SHP77 (cell line): ENCODE data around the gene CCDC77.

ENCODE experiments used
- DNase-seq, 2 experiments: peaks; one replicate each; lab custom pipeline; 2025; lab: John Stamatoyannopoulos, UW

Gene CCDC77

GRCh38 chr12:452667-453210 lies 51.3 kb downstream of the CCDC77 start:
- no peak for DNase-seq

DNA sequence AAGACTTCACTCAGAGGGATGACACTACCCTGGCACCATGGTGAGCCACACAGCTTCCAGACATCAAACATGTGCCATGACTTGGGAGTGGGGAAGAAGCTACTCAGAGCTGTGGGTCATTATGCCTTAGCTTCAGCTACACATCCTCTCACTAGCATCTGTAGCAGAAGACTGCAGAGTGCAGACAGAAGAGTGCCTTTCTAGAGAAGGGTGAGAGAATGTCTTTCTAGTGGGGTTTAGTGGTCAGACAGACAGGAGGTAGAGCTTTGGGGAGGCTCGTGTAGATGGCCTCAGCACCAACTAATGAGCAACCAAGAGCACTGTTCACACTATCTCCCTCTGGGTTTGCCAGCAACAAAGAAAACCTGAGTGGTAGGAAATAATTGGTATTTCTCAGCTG lies 53.4 kb downstream of the CCDC77 start:
- DNase-seq, result no peak

DNA sequence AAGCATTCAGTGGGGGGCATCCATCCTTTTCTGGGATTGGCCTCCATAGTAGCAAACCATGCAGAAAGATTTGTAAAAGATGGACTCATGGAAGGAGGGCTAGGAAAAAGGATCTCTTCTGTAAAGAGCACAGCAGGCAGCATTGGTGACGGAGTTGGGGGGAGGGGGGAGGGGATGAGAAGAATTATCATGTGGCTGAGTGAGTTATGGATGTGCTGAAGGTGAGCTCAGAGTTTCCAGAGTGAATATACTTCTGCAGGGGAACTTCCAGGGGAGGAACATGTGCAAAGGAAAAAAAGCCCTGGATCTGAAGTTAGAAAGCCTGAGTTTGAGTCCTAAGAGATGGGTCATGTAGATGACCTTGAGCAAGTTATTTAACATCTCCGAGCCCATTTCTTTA lies 54.4 kb downstream of the CCDC77 start:
- DNase-seq, result no peak

DNA sequence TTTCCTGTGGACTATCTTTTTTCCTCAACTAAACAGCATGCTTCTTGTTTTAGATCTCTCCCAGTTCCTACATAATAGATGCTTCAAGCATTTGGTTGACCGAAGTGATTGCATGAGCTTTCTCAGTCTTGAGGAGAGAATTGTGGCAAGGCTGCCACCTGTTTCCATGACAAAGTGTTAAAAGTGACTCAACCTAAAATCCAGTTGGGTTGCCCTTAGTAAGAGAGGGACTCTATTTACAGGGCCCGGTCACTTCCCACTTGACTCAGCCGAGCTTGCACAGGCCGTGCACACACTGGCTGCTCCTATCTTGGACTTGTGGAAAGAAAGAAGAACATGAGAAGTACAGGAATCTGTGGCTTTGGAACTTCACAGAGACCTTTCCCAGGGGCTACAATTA lies 56.2 kb downstream of the CCDC77 start:
- DNase-seq, result no peak

- no peak for DNase-seq
Measured at GRCh38 chr12:459050-459429, 57.6 kb downstream of the CCDC77 start.

GRCh38 chr12:459430-460258 lies 58.2 kb downstream of the CCDC77 start, which contains the start of gene B4GALNT3:
Gene B4GALNT3, plus strand, starts transcription at chr12:459939. Its CDS starts 438 bp downstream, at chr12:460377.
- no peak for DNase-seq

DNA sequence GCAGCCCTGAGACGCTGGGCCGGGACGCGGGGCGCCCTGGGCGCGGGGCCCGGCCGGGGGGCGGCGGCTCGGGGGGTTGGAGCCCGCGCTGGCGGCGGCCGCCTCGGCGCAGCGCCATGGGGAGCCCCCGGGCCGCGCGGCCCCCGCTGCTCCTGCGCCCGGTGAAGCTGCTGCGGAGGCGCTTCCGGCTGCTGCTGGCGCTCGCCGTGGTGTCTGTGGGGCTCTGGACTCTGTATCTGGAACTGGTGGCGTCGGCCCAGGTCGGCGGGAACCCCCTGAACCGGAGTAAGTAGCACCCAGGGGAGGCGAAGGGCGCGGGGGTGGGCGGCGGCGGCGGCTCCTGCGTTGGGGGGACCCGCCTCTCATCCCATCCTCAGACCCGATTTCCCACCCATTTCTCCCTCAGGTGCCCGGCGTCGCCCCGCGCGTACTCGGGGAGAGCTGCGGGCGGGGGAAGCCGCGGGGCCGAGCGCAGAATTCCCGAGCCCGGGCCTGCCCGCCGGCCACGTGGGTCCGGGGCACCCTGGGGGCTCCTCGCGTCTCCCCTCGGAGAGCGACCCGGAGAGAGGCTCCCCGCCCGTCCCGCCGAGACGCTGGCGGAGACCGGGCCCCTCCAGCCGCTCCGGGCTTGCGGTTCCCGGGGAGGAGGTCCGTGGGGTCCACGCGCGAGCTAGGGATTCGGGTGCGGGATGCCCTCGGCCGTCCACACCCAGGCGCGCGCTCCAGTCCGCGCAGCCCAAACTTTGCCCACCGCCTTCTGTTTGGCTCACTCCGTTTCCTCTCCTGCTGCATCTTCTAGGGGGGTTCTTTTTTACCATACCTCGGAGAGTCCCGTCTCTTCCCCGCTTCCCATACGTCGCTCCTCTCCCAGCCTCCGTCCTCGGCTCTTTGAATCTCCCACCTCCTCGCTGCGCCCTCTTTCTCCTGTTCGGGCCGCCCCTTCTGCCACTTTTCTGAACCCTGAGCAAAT lies 59.1 kb downstream of the CCDC77 start:
- DNase-seq, result no peak

GRCh38 chr12:461425-461824 lies 60.0 kb downstream of the CCDC77 start:
- no peak for DNase-seq

DNA sequence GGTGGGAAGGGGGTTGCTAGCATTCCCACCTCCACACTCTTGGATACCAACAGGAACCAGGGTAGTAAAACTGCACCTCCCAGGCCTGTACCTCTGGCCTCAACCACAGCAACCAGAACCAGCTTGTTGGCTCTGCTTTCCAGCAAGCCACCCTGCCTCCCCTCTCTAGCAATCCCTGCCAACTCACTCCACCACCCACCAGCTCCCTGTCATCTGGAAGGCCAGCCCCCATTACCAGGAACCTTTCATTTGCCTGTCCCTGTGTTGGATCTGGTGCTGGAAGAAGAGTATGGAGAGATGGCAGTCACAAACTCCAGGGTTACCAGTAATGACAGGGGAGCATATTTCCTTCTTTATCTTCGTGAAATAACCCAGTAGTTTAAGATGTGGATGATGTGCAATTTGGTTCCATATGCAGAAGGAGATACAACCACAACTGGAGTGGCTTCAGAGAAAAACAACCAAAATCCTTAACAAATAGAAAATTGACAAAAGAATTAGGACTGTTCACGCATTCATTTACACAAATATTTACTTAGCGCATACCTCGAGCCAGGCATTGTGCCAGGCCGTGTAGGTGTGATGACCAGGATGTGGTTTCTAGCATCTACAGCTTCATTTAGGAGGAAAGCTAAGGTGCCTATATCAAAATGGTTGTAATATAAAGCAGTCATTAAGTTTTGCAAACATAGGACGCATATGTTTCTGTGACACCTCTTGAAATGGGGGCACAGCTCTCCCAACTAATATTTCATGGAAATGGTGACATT lies 61.7 kb downstream of the CCDC77 start:
- no peak for DNase-seq

DNA sequence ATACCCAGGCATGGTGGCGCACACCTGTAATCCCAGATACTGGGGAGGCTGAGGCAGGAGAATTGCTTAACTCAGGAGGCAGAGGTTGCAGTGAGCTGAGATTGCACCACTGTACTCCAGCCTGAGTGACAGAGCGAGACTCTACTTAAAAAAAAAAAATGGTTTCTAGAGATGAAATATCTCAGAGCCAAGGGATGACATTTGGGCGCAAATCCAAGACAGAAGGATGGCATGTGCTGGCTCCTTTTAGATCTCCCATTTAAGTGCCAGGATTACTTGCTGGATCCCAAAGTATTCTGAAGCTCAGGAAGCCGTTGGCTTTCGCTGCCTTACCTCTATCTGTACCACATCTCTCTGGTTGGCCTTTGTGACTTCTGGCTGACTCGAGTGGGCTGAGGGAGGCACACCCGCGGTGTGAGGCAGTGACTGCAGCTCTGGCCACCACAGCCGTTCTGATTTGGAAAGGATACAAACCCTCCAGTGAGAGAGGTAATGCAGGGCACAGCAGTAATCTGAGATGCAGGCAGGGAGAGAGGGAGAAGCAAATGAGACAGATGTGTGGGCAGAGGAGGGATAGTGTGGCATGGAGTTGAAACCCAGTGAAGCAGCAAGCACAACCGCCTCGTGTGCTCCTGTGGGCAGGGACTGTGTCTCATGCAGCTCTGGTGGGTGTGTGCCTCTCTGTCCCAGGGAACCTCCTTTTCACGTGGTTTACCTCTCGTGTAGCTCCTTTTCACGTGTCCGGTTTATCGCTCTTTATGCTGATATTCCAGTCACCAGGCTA lies 63.2 kb downstream of the CCDC77 start:
- no peak for DNase-seq

- no peak for DNase-seq
Measured at GRCh38 chr12:466039-466438, 64.6 kb downstream of the CCDC77 start.

- DNase-seq, result no peak
Measured at GRCh38 chr12:466762-467161, 65.3 kb downstream of the CCDC77 start.

DNA sequence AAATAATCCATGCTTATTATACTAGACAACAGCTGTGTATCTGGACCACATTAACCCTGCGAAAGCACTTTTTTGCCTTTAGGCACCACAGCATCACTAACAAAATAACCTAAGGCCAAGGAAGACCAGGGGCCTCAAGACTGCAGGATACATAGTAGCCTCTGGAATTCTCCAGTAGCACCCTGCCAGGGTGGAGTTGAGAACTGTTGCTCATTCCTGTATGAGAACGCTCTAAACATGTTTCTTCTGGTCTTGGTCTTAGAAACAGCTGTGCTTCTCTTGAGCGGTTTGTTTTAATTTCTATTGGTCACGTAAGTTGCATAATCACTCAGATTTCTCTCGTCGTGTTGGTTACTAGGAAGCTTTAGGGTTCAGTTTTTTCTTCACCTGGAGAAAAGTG lies 66.1 kb downstream of the CCDC77 start:
- no peak for DNase-seq

DNA sequence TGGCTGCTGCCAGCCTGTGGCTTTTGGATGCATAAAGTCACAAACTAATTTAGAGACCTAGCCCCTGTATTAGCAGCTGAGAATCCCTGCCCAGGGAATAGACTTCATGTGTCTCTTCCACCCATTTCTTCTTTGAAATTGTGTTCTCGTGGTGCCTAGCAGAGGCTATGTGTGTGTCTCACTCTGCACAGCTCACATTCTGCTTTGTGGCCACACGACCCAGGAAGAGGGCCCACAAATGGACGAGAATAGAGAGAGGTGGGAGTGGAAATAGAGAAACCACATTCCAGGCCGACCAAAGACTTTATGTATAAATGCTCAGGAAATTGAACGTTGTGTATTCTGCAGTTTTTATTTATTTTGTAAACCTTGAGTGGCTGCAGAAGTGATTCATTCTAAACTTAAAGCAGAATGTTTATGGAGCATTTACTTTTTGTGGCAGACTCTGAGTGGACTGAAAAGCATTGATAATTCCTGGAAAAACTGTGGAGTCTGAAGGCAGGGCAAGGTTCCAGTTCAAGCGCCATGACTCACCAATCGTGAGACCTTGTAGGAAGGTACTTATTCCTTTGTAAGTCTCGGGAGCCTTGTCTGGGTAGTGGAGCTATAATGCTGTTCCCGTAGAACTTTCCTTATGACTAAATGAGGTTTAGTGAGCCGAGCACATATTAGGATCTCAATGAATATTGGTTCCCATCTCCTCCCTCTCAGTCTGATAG lies 67.4 kb downstream of the CCDC77 start:
- no peak for DNase-seq

GRCh38 chr12:470133-470532 lies 68.7 kb downstream of the CCDC77 start:
- no peak for DNase-seq

DNA sequence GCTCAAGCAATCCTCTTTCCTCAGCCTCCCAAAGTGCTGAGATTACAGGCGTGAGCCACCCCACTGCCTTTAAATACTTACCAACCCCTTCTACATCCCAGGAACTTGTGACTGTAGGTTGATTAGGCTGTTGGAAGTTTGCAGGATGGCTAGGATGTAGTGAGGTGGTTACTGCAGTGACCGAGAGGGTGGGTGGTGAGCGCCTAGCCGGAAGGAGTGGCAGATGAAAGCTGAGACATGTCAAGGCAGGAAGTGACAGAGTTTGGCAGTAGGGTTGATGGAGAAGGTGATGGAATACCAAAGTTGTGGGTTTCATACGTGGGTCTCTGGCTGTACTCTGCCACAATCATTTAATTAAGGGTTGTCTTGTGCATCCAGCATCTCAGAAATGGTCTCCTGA lies 71.8 kb downstream of the CCDC77 start:
- no peak for DNase-seq

GRCh38 chr12:473863-474577 lies 72.6 kb downstream of the CCDC77 start:
- no peak for DNase-seq

GRCh38 chr12:475286-475685 lies 73.8 kb downstream of the CCDC77 start:
- no peak for DNase-seq

- no peak for DNase-seq
Measured at GRCh38 chr12:479161-479560, 77.7 kb downstream of the CCDC77 start.
